Mammary epithelial cell (primary cell): Measurements from ENCODE around the gene MRC1.

Experiments
- EZH2 ChIP-seq: IDR thresholded peaks from 2 replicates; pipeline ENCODE4 v1.6.1; 2012; ENCODE audit warnings: low read length, inconsistent platforms, borderline replicate concordance
- TF ChIP-seq, protein P1 (sequence below), 2 donors: IDR thresholded peaks in 1 of 2; conservative IDR thresholded peaks in 1 of 2; 2 replicates each; pipeline ENCODE4 v1.5.1; 2011 to 2012; ENCODE audit warnings: inconsistent platforms in 2 of 2, low read length in 2 of 2, mild to moderate bottlenecking in 2 of 2, control low read depth in 1 of 2, low read depth in 1 of 2; ENCODE audit not compliant: insufficient read depth in 1 of 2; ENCODE audit errors: extremely low read depth in 1 of 2

DNA sequence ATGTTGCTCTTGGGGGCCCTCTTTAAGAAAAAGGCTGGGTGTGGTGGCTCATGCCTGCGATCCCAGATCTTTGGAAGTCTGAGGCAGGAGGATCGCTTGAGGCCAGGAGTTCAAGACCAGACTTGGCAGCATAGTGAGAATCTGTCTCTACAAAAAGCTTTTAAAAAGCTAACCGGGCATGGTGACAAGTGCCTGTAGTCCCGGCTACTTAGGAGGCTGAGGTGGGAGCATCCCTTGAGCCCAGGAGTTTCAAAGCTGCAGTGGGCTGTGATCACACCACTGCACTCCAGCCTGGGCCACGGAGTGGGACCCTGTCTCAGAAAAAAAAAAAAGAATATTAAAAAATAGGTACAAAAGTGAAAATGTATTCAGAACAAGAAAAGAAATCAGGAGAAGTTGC lies 104.5 kb downstream of the MRC1 start:
- TF ChIP-seq, protein P1, sequence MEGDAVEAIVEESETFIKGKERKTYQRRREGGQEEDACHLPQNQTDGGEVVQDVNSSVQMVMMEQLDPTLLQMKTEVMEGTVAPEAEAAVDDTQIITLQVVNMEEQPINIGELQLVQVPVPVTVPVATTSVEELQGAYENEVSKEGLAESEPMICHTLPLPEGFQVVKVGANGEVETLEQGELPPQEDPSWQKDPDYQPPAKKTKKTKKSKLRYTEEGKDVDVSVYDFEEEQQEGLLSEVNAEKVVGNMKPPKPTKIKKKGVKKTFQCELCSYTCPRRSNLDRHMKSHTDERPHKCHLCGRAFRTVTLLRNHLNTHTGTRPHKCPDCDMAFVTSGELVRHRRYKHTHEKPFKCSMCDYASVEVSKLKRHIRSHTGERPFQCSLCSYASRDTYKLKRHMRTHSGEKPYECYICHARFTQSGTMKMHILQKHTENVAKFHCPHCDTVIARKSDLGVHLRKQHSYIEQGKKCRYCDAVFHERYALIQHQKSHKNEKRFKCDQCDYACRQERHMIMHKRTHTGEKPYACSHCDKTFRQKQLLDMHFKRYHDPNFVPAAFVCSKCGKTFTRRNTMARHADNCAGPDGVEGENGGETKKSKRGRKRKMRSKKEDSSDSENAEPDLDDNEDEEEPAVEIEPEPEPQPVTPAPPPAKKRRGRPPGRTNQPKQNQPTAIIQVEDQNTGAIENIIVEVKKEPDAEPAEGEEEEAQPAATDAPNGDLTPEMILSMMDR (conservative IDR thresholded peaks at IDR 0.05 in 1 of 2, IDR thresholded peaks at IDR 0.05 in 1 of 2; ENCODE audit: extremely low read depth in 1 of 2, insufficient read depth in 1 of 2, low read depth in 1 of 2, low read length in 2 of 2), result no peak
- TF ChIP-seq EZH2, result no peak
